GM21515 (cell line): ENCODE measurements around the gene COL19A1.

ENCODE experiments used
- ATAC-seq: cut with Tn5 transposase; IDR thresholded peaks from one replicate; pipeline ENCODE4 v1.9.1; 2021; ENCODE audit not compliant: unreplicated experiment

Gene COL19A1

GRCh38 chr6:70219943-70220613 lies 353.7 kb downstream of the COL19A1 start:
- ATAC-seq = no peak

DNA sequence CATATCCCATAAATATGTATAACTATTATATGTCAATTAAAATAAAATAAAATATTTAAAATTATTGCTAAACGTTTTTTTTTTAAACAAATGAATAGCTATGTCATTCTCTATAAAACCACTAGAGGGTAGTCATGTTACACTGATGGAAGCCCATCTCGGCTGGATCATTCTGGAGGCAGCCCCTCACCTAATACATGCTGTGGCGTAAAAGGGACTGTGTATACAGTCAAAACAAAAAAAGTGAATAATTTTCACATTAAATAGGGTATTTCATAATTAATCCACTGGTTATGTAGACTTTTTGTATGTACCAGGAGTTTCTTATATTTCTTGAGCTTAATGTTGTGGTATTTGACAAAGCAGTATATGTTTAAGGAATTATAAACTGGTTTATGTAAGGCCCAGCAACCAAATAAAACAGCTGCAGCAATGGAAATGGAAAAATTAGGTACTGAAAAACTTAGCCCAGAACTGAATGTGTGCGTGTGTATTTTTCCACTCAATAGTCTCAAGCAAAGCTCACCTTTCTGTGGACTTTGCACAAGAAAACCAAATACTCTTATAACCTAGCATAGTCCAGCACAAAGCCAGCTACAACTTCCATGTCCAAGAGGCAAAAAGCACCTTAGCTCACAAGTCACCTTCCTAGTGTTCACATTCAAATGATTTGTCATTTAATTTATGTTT lies 354.8 kb downstream of the COL19A1 start:
- ATAC-seq = no peak

DNA sequence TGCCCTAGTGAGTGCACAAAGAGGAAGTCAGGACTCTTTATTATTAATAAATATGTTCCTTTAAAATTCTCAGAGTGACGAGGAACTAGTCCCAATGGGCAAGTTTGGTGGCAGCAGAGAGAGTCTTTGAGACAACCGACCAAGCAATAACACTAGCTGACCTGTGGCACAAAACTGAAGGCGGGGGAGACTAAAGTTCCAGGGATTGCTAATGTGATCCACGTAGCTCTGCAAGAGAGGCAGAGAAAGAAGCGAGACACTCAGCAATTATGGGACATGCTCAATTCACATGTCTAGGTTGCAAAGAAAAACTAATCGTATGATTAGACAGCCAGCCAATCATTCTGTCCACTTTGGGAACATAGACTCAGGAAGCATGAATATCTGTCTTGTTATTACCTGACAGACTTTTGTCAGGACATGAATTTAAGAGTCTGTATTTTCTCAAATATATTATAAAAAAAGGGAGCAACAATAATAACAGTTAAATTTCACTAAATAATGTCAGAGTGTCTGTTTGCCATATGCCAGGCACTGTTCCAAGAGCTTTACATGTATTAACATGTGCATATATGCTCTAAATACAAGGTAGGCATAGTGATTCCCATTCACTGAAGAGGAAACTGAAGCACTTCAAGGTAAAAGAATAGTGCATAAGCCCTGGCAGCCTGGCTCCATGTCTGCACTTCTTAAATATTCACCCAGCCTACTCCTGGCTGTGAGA lies 355.5 kb downstream of the COL19A1 start:
- no peak for ATAC-seq

GRCh38 chr6:70222439-70222749 lies 356.0 kb downstream of the COL19A1 start:
- ATAC-seq = no peak

- ATAC-seq = no peak
These were observed 358.7 kb downstream of the COL19A1 start for GRCh38 chr6:70225055-70225454.

DNA sequence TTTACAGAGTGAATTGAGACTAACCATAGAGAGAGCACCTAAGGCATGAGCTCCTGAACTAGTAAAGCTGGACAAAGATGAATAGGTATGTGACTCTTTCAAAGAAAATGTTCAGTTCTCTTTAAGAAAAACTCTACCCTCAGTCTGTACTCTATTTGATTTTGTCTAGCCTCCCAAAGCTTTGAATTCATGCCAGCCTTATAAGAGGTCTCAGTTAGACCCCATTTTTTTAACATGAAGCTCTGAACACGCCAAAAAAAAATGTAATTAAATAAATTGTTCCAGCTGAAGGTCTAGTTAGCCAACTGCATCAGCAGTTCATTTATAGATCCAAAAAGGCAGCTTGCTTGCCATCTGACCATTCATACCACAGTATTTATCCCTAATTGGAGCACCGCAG lies 365.0 kb downstream of the COL19A1 start:
- ATAC-seq = no peak

DNA sequence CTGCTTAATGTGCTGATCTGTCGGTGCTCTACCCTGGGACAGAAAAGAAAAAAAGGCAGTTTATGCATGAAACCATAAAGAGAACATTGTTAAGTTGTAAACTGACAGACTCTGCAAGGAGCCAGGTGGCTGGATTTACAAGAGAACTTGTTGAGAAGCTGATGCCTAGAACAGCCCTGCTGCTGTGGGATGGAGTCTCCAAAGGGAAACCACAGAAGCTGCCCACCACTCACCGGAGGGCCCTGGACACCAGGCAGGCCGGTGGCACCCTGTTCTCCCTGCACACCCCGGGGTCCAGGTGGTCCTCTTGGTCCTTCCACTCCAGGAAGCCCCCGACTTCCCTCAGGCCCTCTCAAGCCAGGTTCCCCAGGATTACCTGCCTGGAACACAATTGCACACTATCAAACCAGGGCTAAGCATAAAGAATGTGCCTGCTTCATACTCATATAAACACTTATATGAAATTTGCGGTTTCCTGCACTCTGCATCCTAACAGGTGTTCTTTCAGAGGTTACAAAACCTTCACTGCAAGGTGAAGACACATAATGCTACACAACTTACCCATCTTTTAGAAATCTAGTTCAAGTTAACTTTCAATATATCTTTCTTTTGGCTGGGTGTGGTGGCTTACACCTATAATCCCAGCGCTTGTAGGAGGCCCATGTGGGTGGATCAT lies 368.3 kb downstream of the COL19A1 start:
- no peak for ATAC-seq

- ATAC-seq = no peak
These were observed 370.0 kb downstream of the COL19A1 start for GRCh38 chr6:70236343-70236742.

DNA sequence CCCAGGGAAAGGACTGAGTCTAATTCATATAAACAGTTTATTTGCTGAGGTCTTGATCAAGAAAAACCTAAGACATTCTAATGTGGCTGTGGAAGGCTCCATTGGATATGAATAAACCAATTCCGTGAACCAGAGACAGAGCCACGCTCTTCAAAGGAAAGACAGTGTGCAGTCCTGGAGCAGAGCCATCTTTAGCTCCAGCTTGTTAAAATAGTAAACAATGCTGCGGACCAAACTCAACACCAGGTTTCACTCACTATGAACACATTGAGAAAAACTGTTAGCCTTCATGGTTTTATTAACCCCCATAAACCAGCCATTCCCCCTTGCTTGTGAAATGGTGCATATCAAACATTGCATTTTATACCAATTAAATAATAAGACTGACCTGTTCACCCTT lies 374.7 kb downstream of the COL19A1 start:
- no peak for ATAC-seq

DNA sequence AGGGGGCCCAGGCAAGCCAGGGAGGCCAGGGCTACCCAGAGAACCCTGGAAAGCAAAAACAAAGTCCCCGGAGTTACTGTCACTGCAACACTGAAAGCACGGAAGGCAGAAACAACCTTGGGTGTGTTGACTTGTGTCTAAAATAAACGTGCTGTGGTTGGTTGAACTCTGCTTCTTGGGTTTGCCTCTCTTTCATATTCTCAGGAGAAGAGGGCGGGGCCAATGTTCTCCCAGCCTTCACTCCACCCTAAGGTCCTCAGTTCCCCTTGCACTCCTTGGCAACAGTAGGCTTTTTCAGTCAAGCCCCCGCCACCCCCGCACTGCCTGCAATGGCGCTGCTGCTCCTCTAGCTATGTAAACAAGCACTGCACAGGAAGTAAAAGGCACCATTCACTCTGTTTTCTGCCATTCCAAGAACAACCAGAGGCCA lies 375.6 kb downstream of the COL19A1 start:
- ATAC-seq = no peak

DNA sequence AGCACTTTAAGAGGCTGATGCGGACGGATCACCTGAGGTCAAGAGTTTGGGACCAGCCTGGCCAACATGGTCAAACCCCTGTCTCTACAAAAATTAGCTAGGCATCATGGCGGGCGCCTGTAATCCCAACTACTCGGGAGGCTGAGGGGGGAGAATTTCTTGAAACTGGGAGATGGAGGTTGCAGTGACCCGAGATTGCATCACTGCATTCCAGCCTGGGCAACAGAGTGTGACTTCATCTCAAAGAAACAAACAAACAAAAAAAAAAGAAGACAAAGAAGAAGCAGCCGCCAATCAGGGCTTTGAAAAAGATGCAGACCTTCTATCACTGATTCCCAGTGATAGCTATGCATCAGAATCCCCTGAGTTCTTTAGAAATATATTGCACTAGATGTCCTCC lies 379.8 kb downstream of the COL19A1 start:
- ATAC-seq = no peak

GRCh38 chr6:70252604-70253003 lies 386.2 kb downstream of the COL19A1 start:
- ATAC-seq = no peak

GRCh38 chr6:70253923-70254322 lies 387.6 kb downstream of the COL19A1 start:
- ATAC-seq = no peak

GRCh38 chr6:70254784-70255183 lies 388.4 kb downstream of the COL19A1 start:
- no peak for ATAC-seq

DNA sequence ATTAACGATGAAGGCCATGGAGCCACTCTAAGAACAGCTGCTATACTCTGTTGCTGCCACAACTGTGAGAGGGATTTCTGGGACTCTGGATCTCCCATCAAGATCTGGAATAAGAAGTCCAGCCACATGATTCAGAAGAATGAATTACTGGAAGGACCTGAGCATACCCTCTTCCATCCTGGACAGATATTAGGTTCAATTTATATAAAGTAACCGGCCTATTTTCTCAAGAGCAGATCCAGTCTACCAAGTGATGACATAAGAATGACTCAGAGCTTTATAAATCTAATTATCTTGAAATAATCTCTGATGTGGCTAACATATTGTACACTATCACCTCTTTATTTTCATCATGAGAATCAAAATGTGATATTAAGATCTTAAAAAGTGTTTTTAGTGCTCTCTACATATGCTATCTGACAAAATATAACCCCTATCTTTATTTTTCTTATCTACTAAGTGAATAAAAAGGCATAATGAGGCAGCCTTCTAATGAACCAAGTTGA lies 391.5 kb downstream of the COL19A1 start:
- no peak for ATAC-seq

DNA sequence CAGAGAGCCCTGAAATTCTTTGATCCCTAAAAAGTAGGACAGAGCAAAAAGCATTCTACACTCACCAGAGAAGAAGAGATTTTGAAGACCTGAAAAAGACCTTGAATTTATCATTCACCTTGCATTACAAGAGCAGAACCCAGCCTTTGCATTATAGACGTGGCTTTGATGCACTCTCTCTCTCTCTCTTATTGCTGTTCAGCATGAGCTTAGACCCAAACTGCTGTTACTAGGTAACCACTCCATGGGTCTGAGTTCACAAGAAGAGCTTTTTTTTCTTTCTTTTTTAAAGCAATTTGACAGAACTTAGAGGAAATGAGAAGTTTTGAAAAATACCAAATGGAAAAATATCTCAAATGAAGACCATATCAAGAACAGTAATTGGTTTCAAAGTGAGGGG lies 392.1 kb downstream of the COL19A1 start:
- no peak for ATAC-seq
